Measurements from ENCODE around the gene PDE4D.

The PDE4D gene

DNA sequence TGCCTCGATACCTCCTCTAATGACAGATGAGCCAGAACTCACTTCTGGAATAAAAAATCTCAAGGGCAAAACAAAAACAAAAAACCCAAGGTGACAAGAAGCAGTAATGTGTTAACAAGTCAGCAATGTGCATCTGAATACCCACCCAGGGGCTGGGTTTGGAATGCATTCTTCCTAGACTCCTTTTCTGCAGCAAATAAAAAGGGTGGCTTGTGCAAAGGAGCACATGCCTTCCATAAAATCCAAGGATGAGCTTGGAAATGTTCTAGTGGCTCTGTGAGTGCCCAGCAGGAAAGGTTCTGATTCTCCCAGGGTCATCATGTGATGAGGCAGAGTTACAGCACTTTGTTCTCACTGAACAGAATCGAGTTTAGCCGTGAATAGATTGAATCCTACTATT, 710.8 kb downstream of the PDE4D start:
- DNase-seq (ENCODE audit: extremely low spot score): no peak
- no peak for TF ChIP-seq BHLHE40 (IDR thresholded peaks at IDR 0.05; ENCODE audit: borderline replicate concordance)
- no peak for TF ChIP-seq SP1 (IDR thresholded peaks at IDR 0.05)
- POLR2A ChIA-PET: no interaction called here
- CTCF ChIA-PET: interaction anchor here (0.6 to 1.9 kb wide), 3 partner anchors 8 to 382 kb away, joined by 3 to 10 read pairs (median 3); no protein-coding TSS in a partner anchor

DNA sequence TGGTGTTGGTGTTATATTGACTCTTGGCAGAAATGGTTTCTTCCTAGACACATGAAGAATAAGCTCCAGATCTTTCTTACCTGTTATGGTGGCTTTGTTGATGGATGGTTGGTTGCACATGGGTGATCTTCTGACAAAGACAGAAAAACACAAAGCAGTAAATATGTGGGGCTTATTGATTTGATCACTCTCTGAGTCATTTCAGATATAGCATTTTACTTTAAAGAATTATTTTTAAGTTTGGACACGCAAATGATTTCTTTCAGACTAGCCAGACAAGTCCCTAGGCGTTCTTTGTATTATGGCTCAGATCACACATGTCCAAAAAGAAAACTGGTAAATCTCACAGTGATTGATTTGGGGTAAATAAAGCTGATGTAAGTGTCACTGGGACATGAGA, 713.0 kb downstream of the PDE4D start:
- TF ChIP-seq ZNF384 (IDR thresholded peaks at IDR 0.05) (no peak), LEF1 (IDR thresholded peaks at IDR 0.05; ENCODE audit: borderline replicate concordance) (no peak), NFRKB (IDR thresholded peaks at IDR 0.05) (no peak), FOXK2 (IDR thresholded peaks at IDR 0.05) (no peak), FOXM1 (IDR thresholded peaks at IDR 0.05; ENCODE audit: borderline replicate concordance) (no peak), FOXA1 (IDR thresholded peaks at IDR 0.05) (no peak), CTBP1 (IDR thresholded peaks at IDR 0.05; ENCODE audit: borderline replicate concordance) (no peak), SP1 (IDR thresholded peaks at IDR 0.05) (no peak), ELF4 (IDR thresholded peaks at IDR 0.05) (no peak), ARNT (IDR thresholded peaks at IDR 0.05) (no peak), SUZ12 (IDR thresholded peaks at IDR 0.05) (no peak), PKNOX1 (IDR thresholded peaks at IDR 0.05) (no peak), HDGF (IDR thresholded peaks at IDR 0.05; ENCODE audit: borderline replicate concordance) (no peak), BHLHE40 (IDR thresholded peaks at IDR 0.05; ENCODE audit: borderline replicate concordance) (no peak), TARDBP (IDR thresholded peaks at IDR 0.05) (no peak), L3MBTL2 (conservative IDR thresholded peaks at IDR 0.05) (no peak)
- CTCF ChIA-PET: interaction anchor here (0.6 to 1.0 kb wide), 3 partner anchors 134 to 287 kb away, joined by 3 to 12 read pairs (median 3); no protein-coding TSS in a partner anchor
- DNase-seq (ENCODE audit: extremely low spot score): no peak
- POLR2A ChIA-PET: no interaction called here

- no peak for TF ChIP-seq HDGF (IDR thresholded peaks at IDR 0.05; ENCODE audit: borderline replicate concordance)
- no peak for TF ChIP-seq PKNOX1 (IDR thresholded peaks at IDR 0.05)
- TF ChIP-seq FOXM1 (IDR thresholded peaks at IDR 0.05; ENCODE audit: borderline replicate concordance): no peak
- no peak for TF ChIP-seq CTBP1 (IDR thresholded peaks at IDR 0.05; ENCODE audit: borderline replicate concordance)
- no peak for TF ChIP-seq ELF4 (IDR thresholded peaks at IDR 0.05)
- no peak for TF ChIP-seq SUZ12 (IDR thresholded peaks at IDR 0.05)
- TF ChIP-seq LEF1 (IDR thresholded peaks at IDR 0.05; ENCODE audit: borderline replicate concordance): no peak
- no peak for TF ChIP-seq ZNF384 (IDR thresholded peaks at IDR 0.05)
- TF ChIP-seq FOXA1 (IDR thresholded peaks at IDR 0.05): no peak
- no peak for TF ChIP-seq ARNT (IDR thresholded peaks at IDR 0.05)
- TF ChIP-seq BHLHE40 (IDR thresholded peaks at IDR 0.05; ENCODE audit: borderline replicate concordance): no peak
- TF ChIP-seq FOXK2 (IDR thresholded peaks at IDR 0.05): no peak
- TF ChIP-seq L3MBTL2 (conservative IDR thresholded peaks at IDR 0.05): no peak
- TF ChIP-seq NFRKB (IDR thresholded peaks at IDR 0.05): no peak
- no peak for TF ChIP-seq TARDBP (IDR thresholded peaks at IDR 0.05)
- TF ChIP-seq SP1 (IDR thresholded peaks at IDR 0.05): no peak
- CTCF ChIA-PET: interaction anchor here (0.6 to 1.3 kb wide), 3 partner anchors 9 to 201 kb away, joined by 3 to 12 read pairs (median 5); no protein-coding TSS in a partner anchor
- DNase-seq (ENCODE audit: extremely low spot score): no peak
- POLR2A ChIA-PET: no interaction called here
Observed at GRCh38 chr5:59179704-59180103, 713.8 kb downstream of the PDE4D start.

- no peak for TF ChIP-seq CTBP1 (IDR thresholded peaks at IDR 0.05; ENCODE audit: borderline replicate concordance)
- TF ChIP-seq ELF4 (IDR thresholded peaks at IDR 0.05): no peak
- TF ChIP-seq FOXM1 (IDR thresholded peaks at IDR 0.05; ENCODE audit: borderline replicate concordance): no peak
- no peak for TF ChIP-seq FOXA1 (IDR thresholded peaks at IDR 0.05)
- TF ChIP-seq L3MBTL2 (conservative IDR thresholded peaks at IDR 0.05): no peak
- no peak for TF ChIP-seq NFRKB (IDR thresholded peaks at IDR 0.05)
- no peak for TF ChIP-seq HDGF (IDR thresholded peaks at IDR 0.05; ENCODE audit: borderline replicate concordance)
- TF ChIP-seq PKNOX1 (IDR thresholded peaks at IDR 0.05): no peak
- TF ChIP-seq LEF1 (IDR thresholded peaks at IDR 0.05; ENCODE audit: borderline replicate concordance): no peak
- TF ChIP-seq TARDBP (IDR thresholded peaks at IDR 0.05): no peak
- TF ChIP-seq ZNF384 (IDR thresholded peaks at IDR 0.05): no peak
- no peak for TF ChIP-seq SP1 (IDR thresholded peaks at IDR 0.05)
- TF ChIP-seq FOXK2 (IDR thresholded peaks at IDR 0.05): no peak
- no peak for TF ChIP-seq SUZ12 (IDR thresholded peaks at IDR 0.05)
- TF ChIP-seq BHLHE40 (IDR thresholded peaks at IDR 0.05; ENCODE audit: borderline replicate concordance): no peak
- ChIA-PET CTCF (interaction anchor here (1.3 kb wide), 1 partner anchor 10 kb away, joined by 5 read pairs; no protein-coding TSS in a partner anchor), POLR2A (interaction anchor here (0.6 kb wide), 1 partner anchor 288 kb away, joined by 3 read pairs; no protein-coding TSS in a partner anchor)
- no peak for DNase-seq (ENCODE audit: extremely low spot score)
Observed at GRCh38 chr5:59178482-59178881, 715.0 kb downstream of the PDE4D start.

DNA sequence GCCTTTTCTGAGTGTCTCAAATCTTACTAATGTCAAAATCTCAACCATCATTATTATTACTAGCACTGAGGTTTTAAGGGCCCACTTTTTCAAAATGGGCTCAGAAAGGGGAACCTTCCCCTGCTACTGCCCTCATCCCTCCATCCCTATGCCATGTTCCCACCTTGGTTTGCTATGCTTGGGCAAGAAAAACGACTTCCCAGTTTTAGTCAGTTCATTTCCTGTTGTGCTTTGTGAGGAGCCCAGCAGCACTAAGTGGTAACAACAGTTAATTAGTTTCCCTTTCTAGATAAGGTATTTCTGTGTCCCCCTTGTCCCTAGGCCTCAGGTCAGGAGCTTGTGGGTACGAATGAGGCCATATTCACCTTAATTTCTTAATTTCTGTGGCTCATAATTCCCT, 715.5 kb downstream of the PDE4D start:
- ChIA-PET CTCF (interaction anchor here (0.9 kb wide), 1 partner anchor 287 kb away, joined by 3 read pairs; no protein-coding TSS in a partner anchor), POLR2A (interaction anchor here (0.6 kb wide), 1 partner anchor 288 kb away, joined by 3 read pairs; no protein-coding TSS in a partner anchor)
- DNase-seq (ENCODE audit: extremely low spot score): no peak
- TF ChIP-seq SP1 (IDR thresholded peaks at IDR 0.05): no peak
- TF ChIP-seq ZNF384 (IDR thresholded peaks at IDR 0.05): no peak
- no peak for TF ChIP-seq FOXK2 (IDR thresholded peaks at IDR 0.05)
- no peak for TF ChIP-seq L3MBTL2 (conservative IDR thresholded peaks at IDR 0.05)
- TF ChIP-seq NFRKB (IDR thresholded peaks at IDR 0.05): no peak
- no peak for TF ChIP-seq FOXA1 (IDR thresholded peaks at IDR 0.05)
- no peak for TF ChIP-seq LEF1 (IDR thresholded peaks at IDR 0.05; ENCODE audit: borderline replicate concordance)
- no peak for TF ChIP-seq CTBP1 (IDR thresholded peaks at IDR 0.05; ENCODE audit: borderline replicate concordance)
- TF ChIP-seq FOXM1 (IDR thresholded peaks at IDR 0.05; ENCODE audit: borderline replicate concordance): no peak
- no peak for TF ChIP-seq HDGF (IDR thresholded peaks at IDR 0.05; ENCODE audit: borderline replicate concordance)
- TF ChIP-seq ELF4 (IDR thresholded peaks at IDR 0.05): no peak
- no peak for TF ChIP-seq BHLHE40 (IDR thresholded peaks at IDR 0.05; ENCODE audit: borderline replicate concordance)

GRCh38 chr5:59177644-59178043, 715.9 kb downstream of the PDE4D start:
- ChIA-PET POLR2A (interaction anchor here (0.6 kb wide), 1 partner anchor 287 kb away, joined by 3 read pairs; no protein-coding TSS in a partner anchor), CTCF (interaction anchor here (0.9 kb wide), 1 partner anchor 286 kb away, joined by 3 read pairs; no protein-coding TSS in a partner anchor)

More at GRCh38 chr5:59177644-59178043, 715.9 kb downstream of the PDE4D start:
- DNase-seq (ENCODE audit: extremely low spot score): no peak
- TF ChIP-seq CTBP1 (IDR thresholded peaks at IDR 0.05; ENCODE audit: borderline replicate concordance) (no peak), BHLHE40 (IDR thresholded peaks at IDR 0.05; ENCODE audit: borderline replicate concordance) (no peak), ELF4 (IDR thresholded peaks at IDR 0.05) (no peak), SUZ12 (IDR thresholded peaks at IDR 0.05) (no peak), FOXA1 (IDR thresholded peaks at IDR 0.05) (no peak), NFRKB (IDR thresholded peaks at IDR 0.05) (no peak), TARDBP (IDR thresholded peaks at IDR 0.05) (no peak), ZNF384 (IDR thresholded peaks at IDR 0.05) (no peak), LEF1 (IDR thresholded peaks at IDR 0.05; ENCODE audit: borderline replicate concordance) (no peak), SP1 (IDR thresholded peaks at IDR 0.05) (no peak), HDGF (IDR thresholded peaks at IDR 0.05; ENCODE audit: borderline replicate concordance) (no peak), ARNT (IDR thresholded peaks at IDR 0.05) (no peak), PKNOX1 (IDR thresholded peaks at IDR 0.05) (no peak), FOXK2 (IDR thresholded peaks at IDR 0.05) (no peak), FOXM1 (IDR thresholded peaks at IDR 0.05; ENCODE audit: borderline replicate concordance) (no peak), L3MBTL2 (conservative IDR thresholded peaks at IDR 0.05) (no peak)

Measured in HEK293T (cell line).